HG03175 (cell line): ENCODE measurements around the gene POPDC3.
"Not testable (repeated sequence)": the region's sequence is repeated elsewhere in the genome, so short reads cannot be mapped to it uniquely, and the experiment has no call there.

Experiments used
- ATAC-seq: cut with Tn5 transposase; IDR thresholded peaks from one replicate; pipeline ENCODE4 v1.9.1; 2021; ENCODE audit warnings: mild to moderate bottlenecking, moderate library complexity; ENCODE audit not compliant: unreplicated experiment

POPDC3 gene

GRCh38 chr6:105199711-105200110, 19.9 kb upstream of the POPDC3 start:
- ATAC-seq = no peak

- ATAC-seq = no peak
Measured at GRCh38 chr6:105196076-105196475, 16.3 kb upstream of the POPDC3 start.

DNA sequence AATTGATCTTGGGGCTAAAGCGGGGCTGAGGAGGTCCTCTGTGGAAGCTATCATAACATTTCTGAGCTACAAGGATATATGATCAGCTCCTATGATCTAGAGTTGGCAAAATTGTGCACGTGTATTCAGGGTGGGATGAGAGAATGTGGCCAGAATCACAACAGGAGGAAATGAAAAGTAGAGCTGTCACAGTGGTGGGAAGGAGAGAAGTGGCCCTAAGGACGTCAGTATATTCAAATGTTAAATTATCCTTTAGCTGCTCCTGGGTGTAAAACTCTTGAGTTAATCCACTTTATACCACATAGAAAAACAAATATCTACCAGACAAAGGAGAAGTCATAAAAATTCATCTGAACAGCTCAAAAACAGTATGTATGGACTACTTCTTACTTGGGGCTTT, 14.8 kb upstream of the POPDC3 start:
- ATAC-seq = no peak

- no peak for ATAC-seq
Measured at GRCh38 chr6:105194106-105194505, 14.3 kb upstream of the POPDC3 start.

DNA sequence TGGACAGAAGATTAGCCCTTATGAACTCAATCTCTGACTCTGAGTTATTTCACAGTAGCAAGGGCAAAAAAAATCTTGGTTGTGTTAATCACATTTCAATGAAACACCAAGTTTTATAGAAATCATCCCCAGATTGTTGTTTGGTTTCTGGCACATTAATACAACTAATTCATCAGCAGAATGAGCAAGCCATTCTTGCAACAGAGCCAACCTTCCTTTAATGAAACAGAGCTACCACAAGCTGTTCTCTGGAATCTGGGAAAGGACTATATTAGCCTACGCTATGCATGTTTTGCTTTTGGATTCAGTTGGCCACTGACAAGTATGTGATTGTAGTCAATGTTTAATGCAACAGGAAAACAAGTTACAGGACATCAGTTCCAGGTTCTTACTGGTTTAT, 13.8 kb upstream of the POPDC3 start:
- ATAC-seq = no peak

- no peak for ATAC-seq
Measured at GRCh38 chr6:105192707-105193465, 13.1 kb upstream of the POPDC3 start.

GRCh38 chr6:105191351-105191750, 11.5 kb upstream of the POPDC3 start:
- no peak for ATAC-seq

DNA sequence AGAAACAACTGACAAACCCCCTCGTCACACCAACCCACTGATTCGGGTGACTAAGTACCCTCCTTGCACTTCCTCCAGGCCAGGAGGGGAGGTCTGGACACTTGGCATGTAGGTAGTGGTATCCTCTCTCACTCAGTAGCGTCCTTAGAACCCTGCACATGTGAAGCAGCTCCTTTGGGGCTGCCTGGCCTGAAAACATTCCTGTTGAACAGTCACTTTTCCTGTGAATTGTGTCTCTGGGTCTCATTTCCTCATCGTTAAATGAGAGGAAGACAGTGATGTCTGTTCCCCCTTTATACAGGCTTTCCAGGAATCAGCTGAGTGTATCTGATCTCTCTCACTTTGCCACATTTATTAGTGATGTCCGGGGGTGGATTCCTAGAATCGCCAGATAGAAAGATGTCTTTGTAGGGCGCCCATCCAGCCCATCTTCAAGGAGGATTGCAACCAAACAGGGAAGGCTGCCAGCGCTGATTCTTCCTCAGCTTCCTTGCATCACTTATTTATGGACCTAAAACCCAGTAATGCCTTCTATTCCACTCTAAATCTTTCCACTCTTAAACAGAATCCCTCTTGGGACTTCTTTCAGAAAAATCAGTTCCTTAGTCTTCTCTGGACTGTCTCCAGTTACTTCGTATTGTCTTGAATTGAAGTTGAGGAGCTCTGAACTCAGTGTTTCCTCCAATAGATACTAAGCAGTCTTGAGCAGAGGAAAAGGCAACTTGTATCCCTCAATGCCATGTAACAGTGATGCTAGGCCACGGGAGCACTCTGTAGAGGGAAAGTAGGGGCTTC, 9.4 kb upstream of the POPDC3 start:
- ATAC-seq = no peak

GRCh38 chr6:105188251-105188650, 8.4 kb upstream of the POPDC3 start:
- no peak for ATAC-seq

- ATAC-seq = no peak
Measured at GRCh38 chr6:105186576-105186975, 6.8 kb upstream of the POPDC3 start.

DNA sequence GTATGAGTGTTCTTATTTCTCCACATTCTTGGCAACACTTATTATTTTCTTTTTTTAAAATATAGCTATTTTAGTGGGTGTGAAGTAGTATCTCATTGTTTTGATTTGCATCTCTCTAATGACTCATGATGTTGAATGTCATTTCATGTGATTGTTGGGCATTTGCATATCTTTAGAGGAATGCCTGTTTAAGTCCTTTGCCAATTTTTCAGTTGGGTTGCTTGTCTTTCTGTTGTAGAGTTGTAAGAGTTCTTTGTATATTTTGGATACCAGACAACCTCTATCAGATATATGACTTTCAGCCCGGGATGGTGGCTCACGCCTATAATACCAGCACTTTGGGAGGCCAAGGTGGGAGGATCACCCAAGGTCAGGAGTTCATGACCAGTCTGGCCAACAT, 5.1 kb upstream of the POPDC3 start:
- ATAC-seq = no peak

- no peak for ATAC-seq
Measured at GRCh38 chr6:105181981-105182515, 2.2 kb upstream of the POPDC3 start.

DNA sequence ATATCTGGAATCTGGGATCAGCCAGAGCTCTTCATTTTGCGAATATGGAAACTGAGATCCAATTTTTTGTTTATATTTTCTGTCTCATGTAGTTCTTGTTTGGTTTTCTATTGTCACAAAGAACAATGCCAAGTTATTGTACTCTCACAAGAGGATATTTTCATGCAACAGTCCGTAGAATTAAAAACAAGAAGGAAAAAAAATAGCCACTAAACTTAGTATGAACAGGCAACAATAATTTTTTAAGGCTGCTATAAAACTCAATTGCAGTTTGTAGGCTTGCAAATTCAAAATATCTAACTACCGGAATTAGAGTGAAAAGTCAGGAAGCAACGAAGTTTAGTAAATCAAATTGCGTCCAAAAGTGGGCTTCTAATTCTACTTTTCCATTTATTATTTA, 1.2 kb downstream of the POPDC3 start:
- ATAC-seq = no peak

DNA sequence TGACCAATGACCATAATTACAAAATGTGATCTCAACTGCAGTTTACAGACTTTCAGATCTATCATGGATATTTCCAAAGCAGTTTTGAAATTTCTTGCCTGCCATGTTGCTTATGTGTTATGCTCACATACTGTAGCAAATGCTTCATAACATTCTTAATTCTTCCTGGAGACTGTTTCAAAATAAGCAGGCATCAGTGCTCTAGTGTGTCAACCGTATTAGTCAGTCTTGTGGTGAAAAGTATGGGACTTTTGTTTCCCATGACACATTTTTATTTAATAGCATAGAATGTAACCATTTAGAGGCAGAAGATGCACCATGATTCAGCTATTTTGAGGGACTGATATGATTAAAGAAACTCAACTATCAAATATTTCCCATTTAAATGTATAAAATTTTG, 1.7 kb downstream of the POPDC3 start:
- no peak for ATAC-seq

DNA sequence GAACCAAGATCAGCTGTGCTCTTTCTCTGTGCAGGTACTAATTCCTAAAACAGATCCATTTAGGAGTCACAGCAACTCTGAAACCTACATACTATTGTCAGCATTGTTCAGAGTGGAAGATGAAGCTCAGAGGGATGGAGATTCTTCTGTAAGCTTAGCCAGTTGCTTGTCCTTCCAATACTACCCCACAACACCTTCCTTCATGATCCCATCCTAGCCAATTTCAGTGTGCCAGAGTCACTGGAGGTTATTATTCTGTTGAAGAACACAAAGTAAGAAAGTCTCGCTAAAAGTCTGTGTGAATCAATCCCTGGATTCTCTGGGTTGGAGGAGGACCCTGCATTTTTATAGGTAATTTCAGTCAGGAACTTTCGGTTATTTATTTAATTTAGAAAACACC, 2.3 kb downstream of the POPDC3 start:
- ATAC-seq = no peak

DNA sequence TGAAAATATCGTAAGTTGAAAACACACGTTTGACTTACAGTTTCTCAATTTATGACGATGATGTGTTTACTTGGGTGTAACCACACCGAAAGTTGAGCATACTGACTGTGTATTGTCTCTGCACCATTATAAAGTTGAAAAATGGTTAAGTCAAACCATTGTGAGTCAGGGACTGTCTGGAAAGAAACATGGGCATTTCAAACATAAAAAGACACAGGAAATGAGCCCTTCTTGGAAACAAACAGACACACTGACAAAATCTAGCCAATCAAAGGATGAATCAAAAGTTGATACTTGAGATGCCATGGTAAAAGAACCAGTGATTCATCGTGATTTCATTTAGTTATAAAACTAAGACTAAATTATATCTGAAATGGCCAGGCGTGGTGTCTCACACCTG, 5.3 kb downstream of the POPDC3 start:
- no peak for ATAC-seq

DNA sequence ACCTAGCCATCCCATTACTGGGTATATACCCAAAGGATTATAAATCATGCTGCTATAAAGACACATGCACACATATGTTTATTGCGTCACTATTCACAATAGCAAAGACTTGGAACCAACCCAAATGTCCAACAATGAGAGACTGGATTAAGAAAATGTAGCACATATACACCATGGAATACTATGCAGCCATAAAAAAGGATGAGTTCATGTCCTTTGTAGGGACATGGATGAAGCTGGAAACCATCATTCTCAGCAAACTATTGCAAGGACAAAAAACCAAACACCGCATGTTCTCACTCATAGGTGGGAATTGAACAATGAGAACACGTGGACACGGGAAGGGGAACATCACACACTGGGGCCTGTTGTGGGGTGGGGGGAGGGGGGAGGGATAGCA, 7.3 kb downstream of the POPDC3 start:
- ATAC-seq = not testable (repeated sequence)

- ATAC-seq = no peak
Measured at GRCh38 chr6:105170059-105170458, 9.8 kb downstream of the POPDC3 start.

DNA sequence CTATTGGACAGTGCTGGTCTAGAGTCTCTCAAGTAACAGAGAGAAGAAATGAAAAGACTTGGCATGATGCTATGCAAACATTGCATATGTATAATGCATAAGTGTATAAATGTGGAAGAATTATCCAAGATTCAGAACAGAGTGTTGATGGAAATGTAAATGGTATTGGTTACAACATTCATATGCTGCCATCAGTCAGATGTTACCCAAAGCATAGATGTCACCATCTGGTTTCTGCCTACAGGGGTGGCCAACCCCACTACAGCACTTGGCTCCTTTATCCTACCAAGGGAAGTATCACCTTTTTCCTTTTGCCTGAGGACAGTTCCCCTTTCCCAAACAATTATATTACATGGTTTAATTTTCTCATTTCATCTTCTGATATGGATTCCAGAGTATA, 11.9 kb downstream of the POPDC3 start:
- no peak for ATAC-seq

GRCh38 chr6:105164418-105164817, 15.4 kb downstream of the POPDC3 start:
- no peak for ATAC-seq

GRCh38 chr6:105163183-105163582, 16.6 kb downstream of the POPDC3 start:
- no peak for ATAC-seq

DNA sequence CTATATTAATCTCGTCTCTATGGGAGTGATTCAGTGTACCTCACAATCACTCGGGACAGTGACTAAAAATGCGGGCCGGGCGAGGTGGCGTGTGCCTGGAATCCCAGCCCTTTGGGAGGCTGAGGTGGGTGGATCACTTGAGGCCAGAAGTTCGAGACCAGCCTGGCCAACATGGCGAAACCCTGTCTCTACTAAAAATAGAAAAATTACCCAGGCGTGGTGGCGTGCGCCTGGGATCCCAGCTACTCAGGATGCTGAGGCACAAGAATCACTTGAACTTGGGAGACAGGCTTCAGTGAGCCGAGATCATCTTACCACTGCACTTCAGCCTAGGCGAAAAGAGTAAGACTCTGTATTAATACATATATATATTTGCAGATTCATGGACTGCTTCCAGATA, 17.4 kb downstream of the POPDC3 start:
- ATAC-seq = no peak
